OCI-LY7 (cell line): ENCODE measurements around the gene ARMC9. TPM values are rescaled to one million over a fixed set of nuclear protein-coding genes. Genes with fewer than 3 reads are reported as not detected.

Source experiments
- BruUV-seq: library from RNA; stranded (reverse); fragments of 400-500 nt; replicated peaks from 2 replicates; lab custom pipeline; 2021; lab: Mats Ljungman, UMichigan
- CTCF ChIA-PET: fragments of 300-600 bp; sonication (Branson Sonifier 250); formaldehyde crosslinking; loops from one replicate; lab custom pipeline; 2022; ENCODE audit warnings: antibody characterized with exemption; ENCODE audit not compliant: unreplicated experiment; lab: Charles Lee
- POLR2A ChIA-PET: fragments of 300-600 bp; sonication (Branson Sonifier 250); formaldehyde crosslinking; loops from one replicate; lab custom pipeline; 2022; ENCODE audit warnings: antibody characterized with exemption; lab: Charles Lee
- DNase-seq: peaks from one replicate; pipeline ENCODE4 v3.0.0-alpha.2; 2015; ENCODE audit warnings: low spot score
- H2AFZ ChIP-seq: fragments of 200-600 bp; sonication (generic), shearing (Covaris generic); 2 replicates; pipeline ENCODE4 v1.6.1; 2014; ENCODE audit warnings: mild to moderate bottlenecking, antibody characterized with exemption, low read length, moderate library complexity
- H3K27ac ChIP-seq: fragments of 200-600 bp; sonication (generic); 2 replicates; pipeline ENCODE4 v1.5.1; 2014; ENCODE audit warnings: mixed run types, low read depth, mild to moderate bottlenecking, moderate library complexity, low read length, inconsistent platforms; ENCODE audit not compliant: poor library complexity, severe bottlenecking
- H3K36me3 ChIP-seq: fragments of 200-600 bp; sonication (generic); 2 replicates; pipeline ENCODE4 v1.6.1; 2014; ENCODE audit warnings: mild to moderate bottlenecking, antibody characterized with exemption, low read length, moderate library complexity, mixed read lengths; ENCODE audit not compliant: insufficient read depth
- H3K4me1 ChIP-seq: fragments of 200-600 bp; sonication (generic); 2 replicates; pipeline ENCODE4 v1.5.1; 2014; ENCODE audit warnings: mild to moderate bottlenecking, low read length; ENCODE audit not compliant: insufficient read depth, poor library complexity, severe bottlenecking
- H3K4me2 ChIP-seq: fragments of 200-600 bp; sonication (generic); 2 replicates; pipeline ENCODE4 v1.6.1; 2014; ENCODE audit warnings: mild to moderate bottlenecking, low read length
- H3K4me3 ChIP-seq: fragments of 200-600 bp; sonication (generic); 2 replicates; pipeline ENCODE4 v1.5.1; 2014; ENCODE audit warnings: mild to moderate bottlenecking, low read depth, low read length; ENCODE audit not compliant: poor library complexity, severe bottlenecking
- H3K79me2 ChIP-seq: fragments of 200-600 bp; sonication (generic); 2 replicates; pipeline ENCODE4 v1.6.1; 2016; ENCODE audit warnings: low read depth, mild to moderate bottlenecking, low read length, moderate library complexity, mixed read lengths; ENCODE audit not compliant: insufficient read depth
- H3K9me2 ChIP-seq: fragments of 200-600 bp; sonication (generic); 2 replicates; pipeline ENCODE4 v1.6.1; 2016; ENCODE audit warnings: mild to moderate bottlenecking, low read length, mixed read lengths; ENCODE audit not compliant: insufficient read depth
- H3K9me3 ChIP-seq: fragments of 200-600 bp; sonication (generic); 2 replicates; pipeline ENCODE4 v1.6.1; 2014; ENCODE audit warnings: mild to moderate bottlenecking, mixed run types, low read length, mixed read lengths
- H4K20me1 ChIP-seq: fragments of 200-600 bp; sonication (generic); 2 replicates; pipeline ENCODE4 v1.6.1; 2014; ENCODE audit warnings: mild to moderate bottlenecking, antibody characterized with exemption, low read length, moderate library complexity, mixed read lengths; ENCODE audit not compliant: insufficient read depth
- CTCF ChIP-seq: fragments of 200-600 bp; sonication (generic); conservative IDR thresholded peaks from 2 replicates; pipeline ENCODE4 v1.5.1; 2014; ENCODE audit warnings: mild to moderate bottlenecking, antibody characterized with exemption, low read length, moderate library complexity, mixed read lengths
- EZH2phosphoT487 ChIP-seq: fragments of 200-600 bp; sonication (generic); IDR thresholded peaks from 2 replicates; pipeline ENCODE4 v1.6.1; 2018; ENCODE audit warnings: low read depth, borderline replicate concordance, mild to moderate bottlenecking, mixed run types, antibody characterized with exemption, low read length, moderate library complexity, mixed read lengths
- intact Hi-C: fragments of 100-400 bp; cut with micrococcal nuclease; formaldehyde crosslinking; loops from one replicate; pipeline ENCODE4 v1.10.0; 2022; ENCODE audit not compliant: unreplicated experiment
- total RNA-seq, 2 experiments: library from RNA; depleted of rRNA in 1 of 2; stranded (reverse); fragments of >200 nt in 1 of 2; shearing (Covaris generic) in 1 of 2; gene quantifications; 2 replicates each; pipeline ENCODE4 v1.2.3, GENCODE V29; 2014 to 2022

The ARMC9 gene
- total RNA-seq, 2 experiments from 2014 or later, result 6.6 to 12.2 TPM

GRCh38 chr2:231159306-231159705 is 39.1 kb upstream of the ARMC9 start:
- intact Hi-C loops, result no loop called here
- POLR2A ChIA-PET, result interaction anchor here (0.6 to 0.8 kb wide), 2 partner anchors 116 to 727 kb away, joined by 3 to 7 read pairs; no protein-coding TSS in a partner anchor
- no TSS peak for BruUV-seq

GRCh38 chr2:231160701-231161100 is 37.7 kb upstream of the ARMC9 start:
- BruUV-seq, result no TSS peak
- ChIA-PET POLR2A (no interaction called here), CTCF (no interaction called here)
- TF ChIP-seq EZH2phosphoT487, result no peak
- H4K20me1 ChIP-seq, result no peaks in the 10 kb centered on the region
- no peaks in the 10 kb centered on the region for H3K9me2 ChIP-seq
- H3K4me1 ChIP-seq, result no peaks in the 10 kb centered on the region
- intact Hi-C loops, result no loop called here
- no peak for DNase-seq
- H3K4me2 ChIP-seq, result no peak overlapping the region
- no peaks in the 10 kb centered on the region for H3K79me2 ChIP-seq
- H2AFZ ChIP-seq, result no peak overlapping the region
- no peak overlapping the region for H3K27ac ChIP-seq
- no peak overlapping the region for H3K4me3 ChIP-seq
- H3K9me3 ChIP-seq, result no peaks in the 10 kb centered on the region
- peaks cover 65% of the 10 kb centered on the region for H3K36me3 ChIP-seq

More at GRCh38 chr2:231159306-231159705, 39.1 kb upstream of the ARMC9 start:
- H3K4me1 ChIP-seq, result no peaks in the 10 kb centered on the region
- H3K4me3 ChIP-seq, result no peak overlapping the region
- H3K9me3 ChIP-seq, result no peaks in the 10 kb centered on the region
- CTCF ChIA-PET, result no interaction called here
- H3K4me2 ChIP-seq, result no peak overlapping the region
- H3K36me3 ChIP-seq, result peaks cover 64% of the 10 kb centered on the region
- H2AFZ ChIP-seq, result no peak overlapping the region
- H3K9me2 ChIP-seq, result no peaks in the 10 kb centered on the region
- no peaks in the 10 kb centered on the region for H4K20me1 ChIP-seq
- DNase-seq, result no peak
- TF ChIP-seq CTCF (no peak), EZH2phosphoT487 (no peak)
- H3K27ac ChIP-seq, result no peak overlapping the region
- H3K79me2 ChIP-seq, result no peaks in the 10 kb centered on the region

GRCh38 chr2:231161252-231161839 is 37.1 kb upstream of the ARMC9 start:
- Histone ChIP-seq H3K4me2 (no peak overlapping the region), H3K79me2 (no peaks in the 10 kb centered on the region), H3K36me3 (peaks cover 66% of the 10 kb centered on the region), H3K4me1 (no peaks in the 10 kb centered on the region), H3K9me3 (no peaks in the 10 kb centered on the region), H3K4me3 (no peak overlapping the region), H2AFZ (no peak overlapping the region), H3K9me2 (no peaks in the 10 kb centered on the region), H3K27ac (no peak overlapping the region), H4K20me1 (no peaks in the 10 kb centered on the region)
- CTCF ChIA-PET, result no interaction called here
- no TSS peak for BruUV-seq
- no peak for DNase-seq
- POLR2A ChIA-PET, result no interaction called here
- intact Hi-C loops, result no loop called here
- TF ChIP-seq CTCF (no peak), EZH2phosphoT487 (no peak)
